GM20000 (cell line): Measurements from ENCODE around the gene MRPL54.

Experiments
- DNase-seq: peaks from one replicate; pipeline ENCODE4 v3.0.0; 2012; ENCODE audit warnings: low spot score
- CTCF ChIP-seq: IDR thresholded peaks from 2 replicates; pipeline ENCODE4 v1.5.1; 2012; ENCODE audit warnings: mild to moderate bottlenecking, control low read depth; ENCODE audit errors: extremely low read depth, missing control alignments

Gene MRPL54

GRCh38 chr19:3767050-3767449, 4.6 kb downstream of the MRPL54 start:
- no peak for TF ChIP-seq CTCF
- DNase-seq, result no peak

- no peak for TF ChIP-seq CTCF
- DNase-seq, result no peak
These were observed 5.7 kb downstream of the MRPL54 start for GRCh38 chr19:3768015-3768747.

GRCh38 chr19:3768748-3769099, 6.2 kb downstream of the MRPL54 start:
- no peak for TF ChIP-seq CTCF

GRCh38 chr19:3769494-3769893, 7.0 kb downstream of the MRPL54 start:
- DNase-seq, result no peak
- no peak for TF ChIP-seq CTCF

More at GRCh38 chr19:3768748-3769099, 6.2 kb downstream of the MRPL54 start:
- DNase-seq, result no peak

- no peak for TF ChIP-seq CTCF
- DNase-seq, result no peak
These were observed 7.9 kb downstream of the MRPL54 start for GRCh38 chr19:3770136-3770999.

GRCh38 chr19:3771000-3771905, 8.8 kb downstream of the MRPL54 start:
- no peak for DNase-seq
- no peak for TF ChIP-seq CTCF
